DND-41 (cell line): ENCODE results near the gene PGPEP1.

Experiments
- ATAC-seq: fragments of 200-7000 bp; cut with Tn5 transposase; 3 replicates; pipeline ENCODE4 v1.9.1; 2021; ENCODE audit warnings: low read depth; ENCODE audit not compliant: insufficient read depth
- DNase-seq: peaks from one replicate; pipeline ENCODE4 v3.0.0-alpha.2; 2020
- H2AFZ ChIP-seq: 2 replicates; pipeline ENCODE4 v1.6.0; 2012; ENCODE audit warnings: low read depth, low read length
- H3K27ac ChIP-seq: 2 replicates; pipeline ENCODE4 v1.5.1; 2012; ENCODE audit warnings: low read length, inconsistent platforms
- H3K27me3 ChIP-seq: fragments of 200-600 bp; sonication (generic); 2 replicates; pipeline ENCODE4 v1.6.0; 2012; ENCODE audit warnings: low read length, mild to moderate bottlenecking, inconsistent platforms; ENCODE audit not compliant: insufficient read depth, poor library complexity
- H3K36me3 ChIP-seq: 2 replicates; pipeline ENCODE4 v1.5.1; 2012; ENCODE audit warnings: low read length, inconsistent platforms; ENCODE audit not compliant: insufficient read depth
- H3K4me1 ChIP-seq: 2 replicates; pipeline ENCODE4 v1.5.1; 2012; ENCODE audit warnings: mild to moderate bottlenecking, low read length; ENCODE audit not compliant: insufficient read depth
- H3K4me2 ChIP-seq: 2 replicates; pipeline ENCODE4 v1.6.0; 2012; ENCODE audit warnings: mild to moderate bottlenecking, moderate library complexity, low read length, inconsistent platforms; ENCODE audit not compliant: insufficient read depth
- H3K4me3 ChIP-seq, 2 experiments: fragments of 200-600 bp in 1 of 2; shearing (Covaris generic) in 1 of 2; 2 replicates each; pipeline ENCODE4 v1.5.1; 2012 to 2016; ENCODE audit warnings: inconsistent platforms in 2 of 2, low read length in 2 of 2, mild to moderate bottlenecking in 2 of 2, low read depth in 1 of 2, moderate library complexity in 1 of 2
- H3K79me2 ChIP-seq: 2 replicates; pipeline ENCODE4 v1.6.0; 2012; ENCODE audit warnings: low read length, inconsistent platforms; ENCODE audit not compliant: insufficient read depth
- H3K9ac ChIP-seq: 2 replicates; pipeline ENCODE4 v1.6.0; 2012; ENCODE audit warnings: low read depth, mild to moderate bottlenecking, inconsistent platforms, low read length, moderate library complexity
- H3K9me3 ChIP-seq: 2 replicates; pipeline ENCODE4 v1.5.1; 2012; ENCODE audit warnings: low read length, moderate library complexity, mild to moderate bottlenecking, inconsistent platforms; ENCODE audit not compliant: insufficient read depth, severe bottlenecking
- H4K20me1 ChIP-seq: 2 replicates; pipeline ENCODE4 v1.6.0; 2012; ENCODE audit warnings: low read length; ENCODE audit not compliant: insufficient read depth
- CTCF ChIP-seq: IDR thresholded peaks from 2 replicates; pipeline ENCODE4 v1.5.1; 2012; ENCODE audit warnings: borderline replicate concordance, low read length, moderate library complexity, mild to moderate bottlenecking; ENCODE audit not compliant: poor library complexity, severe bottlenecking; ENCODE audit errors: extremely low read depth
- EZH2 ChIP-seq: IDR thresholded peaks from 3 replicates; pipeline ENCODE4 v1.6.1; 2012; ENCODE audit warnings: borderline replicate concordance, low read depth, mild to moderate bottlenecking, moderate library complexity, low read length, inconsistent platforms; ENCODE audit not compliant: severe bottlenecking

The PGPEP1 gene

DNA sequence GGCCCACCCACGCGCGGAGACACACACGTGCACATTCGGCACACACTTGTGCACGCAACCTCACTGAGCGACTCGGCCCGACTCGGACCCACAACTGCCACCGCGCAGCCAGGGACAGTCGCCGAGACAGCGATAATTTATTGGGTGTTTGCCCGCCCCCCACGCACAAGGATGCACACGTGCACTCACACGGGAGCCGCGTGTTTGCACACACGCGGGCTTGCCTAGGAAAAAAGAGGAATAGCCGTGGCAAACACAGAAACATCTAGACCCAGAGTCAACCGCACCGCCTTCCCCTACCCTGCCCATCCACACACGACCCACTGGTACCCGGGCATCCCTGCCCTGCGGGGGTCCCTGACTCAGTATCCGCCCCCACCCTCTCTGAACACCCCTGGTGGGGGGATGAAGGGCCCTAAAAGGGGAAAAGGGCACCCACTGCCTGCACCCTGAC lies 77.7 kb downstream of the PGPEP1 start:
- TF ChIP-seq CTCF (no peak), EZH2 (no peak)
- Histone ChIP-seq H3K4me3 (peak overlapping the region in 1 of 2 experiments; percentile 70; a peak in 1 of 4 replicates), H3K9ac (no peak overlapping the region), H3K4me2 (peak overlapping the region; percentile 88), H3K36me3 (peaks cover 4% of the 10 kb centered on the region; the same call in 1 of the 2 replicates), H3K4me1 (peaks cover 82% of the 10 kb centered on the region), H2AFZ (no peak overlapping the region), H3K9me3 (no peaks in the 10 kb centered on the region), H3K79me2 (peaks cover 40% of the 10 kb centered on the region), H3K27me3 (peaks cover 27% of the 10 kb centered on the region), H3K27ac (no peak overlapping the region), H4K20me1 (peaks cover 40% of the 10 kb centered on the region)
- DNase-seq (no peak), ATAC-seq (no peak)

GRCh38 chr19:18418483-18419194 lies 78.2 kb downstream of the PGPEP1 start:
- H3K27ac ChIP-seq = peak overlapping the region; percentile 31; the same call in 1 of the 2 replicates
- H3K9me3 ChIP-seq = no peaks in the 10 kb centered on the region
- peaks cover 84% of the 10 kb centered on the region for H3K4me1 ChIP-seq
- H3K79me2 ChIP-seq = peaks cover 46% of the 10 kb centered on the region
- H3K4me2 ChIP-seq = peak overlapping the region; percentile 88
- H2AFZ ChIP-seq = peak overlapping the region; percentile 58
- peaks cover 27% of the 10 kb centered on the region for H3K27me3 ChIP-seq
- H4K20me1 ChIP-seq = peaks cover 46% of the 10 kb centered on the region
- peaks cover 7% of the 10 kb centered on the region; the same call in 1 of the 2 replicates for H3K36me3 ChIP-seq
- ATAC-seq (0 out of 3 replicates have a peak, but pooled peaks have one; percentile 0), DNase-seq (no peak)
- peak overlapping the region; percentile 76 for H3K9ac ChIP-seq
- TF ChIP-seq EZH2 = no peak
- no peak for TF ChIP-seq CTCF
- peak overlapping the region in 1 of 2 experiments; percentile 70; a peak in 3 of 4 replicates for H3K4me3 ChIP-seq

- Histone ChIP-seq H3K36me3 (peaks cover 7% of the 10 kb centered on the region; the same call in 1 of the 2 replicates), H3K27ac (peak within 1 kb of the TSS; percentile 48), H3K27me3 (peaks cover 27% of the 10 kb centered on the region), H3K4me2 (peak within 1 kb of the TSS; percentile 88), H3K4me3 (peak within 1 kb of the TSS; percentile 58 to 70; a peak in 3 of 4 replicates), H2AFZ (peak within 1 kb of the TSS; percentile 66), H3K4me1 (peaks cover 81% of the 10 kb centered on the region), H3K9me3 (no peaks in the 10 kb centered on the region), H4K20me1 (peaks cover 52% of the 10 kb centered on the region), H3K9ac (peak within 1 kb of the TSS; percentile 76), H3K79me2 (peaks cover 52% of the 10 kb centered on the region)
- peak; percentile 25 for TF ChIP-seq CTCF
- no peak for TF ChIP-seq EZH2
- DNase-seq = peak; percentile 73
- ATAC-seq = peak; percentile 27
Measured at GRCh38 chr19:18419195-18419698, 78.8 kb downstream of the PGPEP1 start, which contains the start of gene SSBP4. Gene SSBP4 (plus strand): TSS chr19:18419398. CDS start chr19:18419649, 251 bp downstream.
